Measurements from ENCODE around the gene D2HGDH.
A peak's percentile ranks its signal among the peaks of the same experiment; 100 is the strongest.
"Not testable (repeated sequence)": the region's sequence is repeated elsewhere in the genome, so short reads cannot be mapped to it uniquely, and the experiment has no call there.

Gene D2HGDH

GRCh38 chr2:241732513-241733186 is 1.8 kb upstream of the D2HGDH start:
- TF ChIP-seq CTCF (IDR thresholded peaks at IDR 0.05; ENCODE audit: insufficient read depth, missing control alignments) = peak; percentile 25
- not testable (repeated sequence) for FAIRE-seq; DNase-seq (ENCODE audit: insufficient read length, low spot score)

- TF ChIP-seq CTCF (IDR thresholded peaks at IDR 0.05; ENCODE audit: insufficient read depth, missing control alignments) = no peak
- FAIRE-seq (no peak), DNase-seq (ENCODE audit: insufficient read length, low spot score) (no peak)
Measured at GRCh38 chr2:241733391-241734207, 831 bp upstream of the D2HGDH start.

- DNase-seq (ENCODE audit: insufficient read length, low spot score) (no peak), FAIRE-seq (no peak)
- TF ChIP-seq CTCF (IDR thresholded peaks at IDR 0.05; ENCODE audit: insufficient read depth, missing control alignments) = no peak
Measured at GRCh38 chr2:241734208-241734466, 293 bp upstream of the D2HGDH start.

- TF ChIP-seq CTCF (IDR thresholded peaks at IDR 0.05; ENCODE audit: insufficient read depth, missing control alignments) = no peak
- no peak for DNase-seq (ENCODE audit: insufficient read length, low spot score)
- no peak for FAIRE-seq
Measured at GRCh38 chr2:241736111-241736510, 1.7 kb downstream of the D2HGDH start.

- FAIRE-seq (no peak), DNase-seq (ENCODE audit: insufficient read length, low spot score) (no peak)
- TF ChIP-seq CTCF (IDR thresholded peaks at IDR 0.05; ENCODE audit: insufficient read depth, missing control alignments) = no peak
Measured at GRCh38 chr2:241738040-241738686, 3.7 kb downstream of the D2HGDH start.

GRCh38 chr2:241739177-241739576 is 4.7 kb downstream of the D2HGDH start:
- no peak for TF ChIP-seq CTCF (IDR thresholded peaks at IDR 0.05; ENCODE audit: insufficient read depth, missing control alignments)
- DNase-seq (ENCODE audit: insufficient read length, low spot score) (no peak), FAIRE-seq (no peak)

- no peak for FAIRE-seq
Measured at GRCh38 chr2:241739651-241740050, 5.2 kb downstream of the D2HGDH start.

More at GRCh38 chr2:241739651-241740050, 5.2 kb downstream of the D2HGDH start:
- no peak for DNase-seq (ENCODE audit: insufficient read length, low spot score)
- no peak for TF ChIP-seq CTCF (IDR thresholded peaks at IDR 0.05; ENCODE audit: insufficient read depth, missing control alignments)

Measured in D721Med (cell line).